ES-I3 (cell line): ENCODE results near the gene PRKAG2.

Experiments used
- H3K36me3 ChIP-seq: 2 replicates; pipeline ENCODE4 v1.6.1; 2013; ENCODE audit warnings: mild to moderate bottlenecking, low read length, control low read depth, moderate library complexity; ENCODE audit not compliant: insufficient read depth
- H3K4me1 ChIP-seq: 2 replicates; pipeline ENCODE4 v1.6.1; 2013; ENCODE audit warnings: mild to moderate bottlenecking, control low read depth, low read length; ENCODE audit not compliant: insufficient read depth
- H3K9ac ChIP-seq: 2 replicates; pipeline ENCODE4 v1.6.1; 2013; ENCODE audit warnings: low read depth, mild to moderate bottlenecking, low read length, moderate library complexity
- H3K9me3 ChIP-seq: 2 replicates; pipeline ENCODE4 v1.6.1; 2013; ENCODE audit warnings: mild to moderate bottlenecking, low read length, moderate library complexity; ENCODE audit not compliant: control insufficient read depth, insufficient read depth

Gene PRKAG2

GRCh38 chr7:151513133-151513532 is 363.8 kb downstream of the PRKAG2 start:
- H3K36me3 ChIP-seq, result no peaks in the 10 kb centered on the region; the same call in 1 of the 2 replicates
- peaks cover 19% of the 10 kb centered on the region for H3K4me1 ChIP-seq
- no peak overlapping the region for H3K9ac ChIP-seq
- no peaks in the 10 kb centered on the region for H3K9me3 ChIP-seq

DNA sequence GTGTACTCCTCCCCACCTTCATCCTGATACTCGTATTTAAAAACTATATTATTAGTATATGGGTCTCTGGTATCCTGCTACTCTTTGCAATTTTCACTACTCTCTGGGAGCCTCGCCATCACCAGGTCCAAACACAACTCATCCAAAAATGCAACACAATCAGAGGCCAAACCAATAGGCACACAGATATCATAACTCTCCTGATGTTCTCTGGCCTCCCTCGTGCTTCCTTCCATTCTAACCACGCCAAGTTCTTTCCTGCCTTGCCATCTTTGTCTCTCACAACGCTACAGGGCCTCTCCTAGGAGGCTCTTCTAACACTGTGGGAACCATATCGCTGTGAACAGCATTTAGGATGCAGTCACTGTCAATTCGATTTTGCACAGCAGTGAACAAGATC is 364.6 kb downstream of the PRKAG2 start:
- no peaks in the 10 kb centered on the region; the same call in 1 of the 2 replicates for H3K36me3 ChIP-seq
- no peaks in the 10 kb centered on the region for H3K9me3 ChIP-seq
- H3K4me1 ChIP-seq, result peaks cover 18% of the 10 kb centered on the region
- no peak overlapping the region for H3K9ac ChIP-seq

DNA sequence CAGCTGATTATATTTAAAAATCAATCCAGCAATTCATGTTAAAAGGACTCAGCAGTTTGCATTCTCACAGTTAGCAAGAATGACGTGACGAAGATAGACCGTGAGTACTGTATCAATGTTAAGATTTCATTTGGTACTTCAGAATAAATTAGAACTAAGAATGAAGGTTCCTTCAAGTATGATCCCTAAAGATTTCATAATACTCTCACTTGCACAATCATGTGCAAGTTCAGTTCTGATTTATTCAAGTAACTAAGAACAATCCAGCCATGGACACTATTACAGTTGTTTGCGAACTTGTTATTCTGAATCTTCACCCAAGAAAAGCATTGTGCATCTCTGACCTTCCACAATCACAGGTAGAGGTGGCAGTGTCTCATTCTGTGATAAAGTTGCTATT is 365.0 kb downstream of the PRKAG2 start:
- Histone ChIP-seq H3K9ac (no peak overlapping the region), H3K4me1 (peaks cover 20% of the 10 kb centered on the region), H3K36me3 (no peaks in the 10 kb centered on the region; the same call in 1 of the 2 replicates), H3K9me3 (no peaks in the 10 kb centered on the region)

DNA sequence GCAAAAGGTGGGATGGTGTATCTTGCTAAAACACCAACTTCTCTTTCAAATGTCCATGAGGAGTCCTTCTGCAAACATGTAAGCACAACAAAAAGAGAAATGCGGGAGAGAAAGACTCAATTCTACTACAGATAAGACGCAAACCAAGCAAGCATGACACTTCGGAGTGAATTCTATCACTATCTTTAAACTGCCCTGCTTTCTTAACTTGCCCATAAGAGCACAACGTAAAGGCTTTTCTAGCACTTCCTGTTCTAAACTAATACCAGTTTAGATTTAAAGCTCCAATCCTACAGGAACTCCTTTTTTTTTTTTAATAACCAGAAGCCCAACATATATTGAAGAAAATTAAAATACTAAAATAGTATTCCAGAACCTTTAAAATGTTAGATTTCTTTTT is 365.6 kb downstream of the PRKAG2 start:
- no peak overlapping the region for H3K9ac ChIP-seq
- H3K36me3 ChIP-seq, result no peaks in the 10 kb centered on the region; the same call in 1 of the 2 replicates
- peaks cover 24% of the 10 kb centered on the region for H3K4me1 ChIP-seq
- H3K9me3 ChIP-seq, result no peaks in the 10 kb centered on the region

DNA sequence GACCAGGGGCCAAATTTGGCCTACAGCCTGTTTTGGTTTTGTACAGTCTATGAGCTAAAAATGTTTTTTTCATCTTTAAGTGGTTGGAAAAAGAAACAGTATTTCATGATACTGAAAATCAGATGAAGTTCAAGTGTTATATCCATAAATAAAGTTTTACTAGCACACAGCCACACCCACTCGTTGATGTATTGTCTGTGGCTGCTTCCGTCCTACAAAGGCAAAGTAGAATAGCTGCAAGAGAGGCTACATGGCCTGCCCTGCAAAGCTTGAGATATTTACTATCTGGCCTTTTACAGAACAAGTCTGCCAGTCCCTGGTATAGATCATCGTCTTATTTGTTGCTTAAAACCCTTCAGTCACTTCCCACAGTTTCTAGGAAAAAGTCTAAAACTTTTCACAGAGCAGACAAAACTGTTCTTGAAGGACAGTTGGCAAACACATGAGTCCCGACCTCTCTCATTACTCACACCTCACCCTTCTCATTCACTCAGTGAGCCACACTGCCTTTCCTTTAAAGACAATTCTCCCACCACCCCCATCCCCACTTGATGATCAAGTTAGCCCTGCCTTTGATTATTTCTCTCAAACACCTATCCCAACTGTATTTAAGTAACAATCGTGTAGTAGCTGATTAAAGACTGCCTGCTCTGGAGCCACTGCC is 367.1 kb downstream of the PRKAG2 start:
- Histone ChIP-seq H3K4me1 (peaks cover 31% of the 10 kb centered on the region), H3K9ac (no peak overlapping the region)

GRCh38 chr7:151508991-151509390 is 367.9 kb downstream of the PRKAG2 start:
- Histone ChIP-seq H3K4me1 (peaks cover 37% of the 10 kb centered on the region), H3K36me3 (no peaks in the 10 kb centered on the region), H3K9ac (no peak overlapping the region)

More for the DNA sequence above, 367.1 kb downstream of the PRKAG2 start:
- Histone ChIP-seq H3K9me3 (no peaks in the 10 kb centered on the region), H3K36me3 (no peaks in the 10 kb centered on the region)

GRCh38 chr7:151507806-151508205 is 369.1 kb downstream of the PRKAG2 start:
- Histone ChIP-seq H3K4me1 (peaks cover 41% of the 10 kb centered on the region), H3K9me3 (no peaks in the 10 kb centered on the region), H3K36me3 (no peaks in the 10 kb centered on the region), H3K9ac (no peak overlapping the region)

More at GRCh38 chr7:151508991-151509390, 367.9 kb downstream of the PRKAG2 start:
- H3K9me3 ChIP-seq, result no peaks in the 10 kb centered on the region

GRCh38 chr7:151506901-151507382 is 370.0 kb downstream of the PRKAG2 start:
- Histone ChIP-seq H3K9ac (no peak overlapping the region), H3K36me3 (no peaks in the 10 kb centered on the region), H3K9me3 (no peaks in the 10 kb centered on the region), H3K4me1 (peaks cover 41% of the 10 kb centered on the region)
